ENCODE data around the gene HINFP.

Gene HINFP

GRCh38 chr11:119108857-119109221 is 12.5 kb upstream of the HINFP start:
- peaks cover 26 to 35% of the 10 kb centered on the region in 2 donors for H3K36me3 ChIP-seq (ENCODE audit: control insufficient read depth in 1 of 2, insufficient read depth in 2 of 2, low read length in 2 of 2)
- peak overlapping the region; percentile 75 to 94 for H3K4me3 ChIP-seq (ENCODE audit: low read depth in 1 of 2, low read length in 2 of 2)
- no peak overlapping the region for H3K27ac ChIP-seq (ENCODE audit: low read depth, low read length)
- peak overlapping the region in 1 of 2 donors; percentile 69 for H3K9ac ChIP-seq (ENCODE audit: low read depth in 1 of 2, low read length in 2 of 2)
- H3K27me3 ChIP-seq (ENCODE audit: control insufficient read depth in 1 of 2, insufficient read depth in 2 of 2, low read length in 2 of 2): no peaks in the 10 kb centered on the region
- H3K4me1 ChIP-seq (ENCODE audit: control insufficient read depth in 1 of 2, insufficient read depth in 2 of 2, low read length in 2 of 2): peaks cover 23 to 36% of the 10 kb centered on the region in 2 donors
- H3K9me3 ChIP-seq (ENCODE audit: control insufficient read depth in 1 of 2, low read length in 2 of 2): no peaks in the 10 kb centered on the region

- Histone ChIP-seq H3K4me1 (ENCODE audit: control insufficient read depth in 1 of 2, insufficient read depth in 2 of 2, low read length in 2 of 2) (peaks cover 23 to 36% of the 10 kb centered on the region in 2 donors), H3K27ac (ENCODE audit: low read depth, low read length) (no peak overlapping the region)
These were observed 11.5 kb upstream of the HINFP start for GRCh38 chr11:119109843-119110242.

GRCh38 chr11:119110439-119110838 is 10.9 kb upstream of the HINFP start:
- no peaks in the 10 kb centered on the region for H3K9me3 ChIP-seq (ENCODE audit: control insufficient read depth in 1 of 2, low read length in 2 of 2)
- no peak overlapping the region for H3K27ac ChIP-seq (ENCODE audit: low read depth, low read length)

More at GRCh38 chr11:119109843-119110242, 11.5 kb upstream of the HINFP start:
- H3K36me3 ChIP-seq (ENCODE audit: control insufficient read depth in 1 of 2, insufficient read depth in 2 of 2, low read length in 2 of 2): peaks cover 31 to 45% of the 10 kb centered on the region in 2 donors
- no peaks in the 10 kb centered on the region for H3K27me3 ChIP-seq (ENCODE audit: control insufficient read depth in 1 of 2, insufficient read depth in 2 of 2, low read length in 2 of 2)
- H3K9me3 ChIP-seq (ENCODE audit: control insufficient read depth in 1 of 2, low read length in 2 of 2): no peaks in the 10 kb centered on the region
- H3K4me3 ChIP-seq (ENCODE audit: low read depth in 1 of 2, low read length in 2 of 2): no peak overlapping the region
- H3K9ac ChIP-seq (ENCODE audit: low read depth in 1 of 2, low read length in 2 of 2): no peak overlapping the region

GRCh38 chr11:119111361-119111925 is 9.9 kb upstream of the HINFP start:
- H3K4me3 ChIP-seq (ENCODE audit: low read depth in 1 of 2, low read length in 2 of 2): no peak overlapping the region
- peaks cover 34 to 57% of the 10 kb centered on the region in 2 donors for H3K36me3 ChIP-seq (ENCODE audit: control insufficient read depth in 1 of 2, insufficient read depth in 2 of 2, low read length in 2 of 2)
- H3K9me3 ChIP-seq (ENCODE audit: control insufficient read depth in 1 of 2, low read length in 2 of 2): no peaks in the 10 kb centered on the region
- H3K27ac ChIP-seq (ENCODE audit: low read depth, low read length): no peak overlapping the region
- no peaks in the 10 kb centered on the region for H3K27me3 ChIP-seq (ENCODE audit: control insufficient read depth in 1 of 2, insufficient read depth in 2 of 2, low read length in 2 of 2)
- H3K4me1 ChIP-seq (ENCODE audit: control insufficient read depth in 1 of 2, insufficient read depth in 2 of 2, low read length in 2 of 2): peaks cover 20 to 32% of the 10 kb centered on the region in 2 donors
- H3K9ac ChIP-seq (ENCODE audit: low read depth in 1 of 2, low read length in 2 of 2): no peak overlapping the region

More at GRCh38 chr11:119110439-119110838, 10.9 kb upstream of the HINFP start:
- Histone ChIP-seq H3K27me3 (ENCODE audit: control insufficient read depth in 1 of 2, insufficient read depth in 2 of 2, low read length in 2 of 2) (no peaks in the 10 kb centered on the region), H3K4me1 (ENCODE audit: control insufficient read depth in 1 of 2, insufficient read depth in 2 of 2, low read length in 2 of 2) (peaks cover 23 to 36% of the 10 kb centered on the region in 2 donors), H3K36me3 (ENCODE audit: control insufficient read depth in 1 of 2, insufficient read depth in 2 of 2, low read length in 2 of 2) (peaks cover 32 to 48% of the 10 kb centered on the region in 2 donors), H3K9ac (ENCODE audit: low read depth in 1 of 2, low read length in 2 of 2) (no peak overlapping the region), H3K4me3 (ENCODE audit: low read depth in 1 of 2, low read length in 2 of 2) (no peak overlapping the region)

GRCh38 chr11:119112314-119113020 is 8.9 kb upstream of the HINFP start:
- Histone ChIP-seq H3K27me3 (ENCODE audit: control insufficient read depth in 1 of 2, insufficient read depth in 2 of 2, low read length in 2 of 2) (no peaks in the 10 kb centered on the region), H3K9me3 (ENCODE audit: control insufficient read depth in 1 of 2, low read length in 2 of 2) (no peaks in the 10 kb centered on the region), H3K9ac (ENCODE audit: low read depth in 1 of 2, low read length in 2 of 2) (no peak overlapping the region), H3K4me3 (ENCODE audit: low read depth in 1 of 2, low read length in 2 of 2) (no peak overlapping the region), H3K4me1 (ENCODE audit: control insufficient read depth in 1 of 2, insufficient read depth in 2 of 2, low read length in 2 of 2) (peaks cover 15 to 27% of the 10 kb centered on the region in 2 donors), H3K36me3 (ENCODE audit: control insufficient read depth in 1 of 2, insufficient read depth in 2 of 2, low read length in 2 of 2) (peaks cover 39 to 67% of the 10 kb centered on the region in 2 donors), H3K27ac (ENCODE audit: low read depth, low read length) (no peak overlapping the region)

GRCh38 chr11:119113716-119114115 is 7.7 kb upstream of the HINFP start:
- no peak overlapping the region for H3K27ac ChIP-seq (ENCODE audit: low read depth, low read length)
- H3K4me3 ChIP-seq (ENCODE audit: low read depth in 1 of 2, low read length in 2 of 2): no peak overlapping the region
- H3K9me3 ChIP-seq (ENCODE audit: control insufficient read depth in 1 of 2, low read length in 2 of 2): no peaks in the 10 kb centered on the region
- no peaks in the 10 kb centered on the region for H3K27me3 ChIP-seq (ENCODE audit: control insufficient read depth in 1 of 2, insufficient read depth in 2 of 2, low read length in 2 of 2)
- no peak overlapping the region for H3K9ac ChIP-seq (ENCODE audit: low read depth in 1 of 2, low read length in 2 of 2)
- peaks cover 9 to 19% of the 10 kb centered on the region in 2 donors for H3K4me1 ChIP-seq (ENCODE audit: control insufficient read depth in 1 of 2, insufficient read depth in 2 of 2, low read length in 2 of 2)
- H3K36me3 ChIP-seq (ENCODE audit: control insufficient read depth in 1 of 2, insufficient read depth in 2 of 2, low read length in 2 of 2): peaks cover 40 to 71% of the 10 kb centered on the region in 2 donors

GRCh38 chr11:119114351-119114750 is 7.0 kb upstream of the HINFP start:
- no peak overlapping the region for H3K4me3 ChIP-seq (ENCODE audit: low read depth in 1 of 2, low read length in 2 of 2)
- peaks cover 40 to 71% of the 10 kb centered on the region in 2 donors for H3K36me3 ChIP-seq (ENCODE audit: control insufficient read depth in 1 of 2, insufficient read depth in 2 of 2, low read length in 2 of 2)
- no peak overlapping the region for H3K9ac ChIP-seq (ENCODE audit: low read depth in 1 of 2, low read length in 2 of 2)
- H3K4me1 ChIP-seq (ENCODE audit: control insufficient read depth in 1 of 2, insufficient read depth in 2 of 2, low read length in 2 of 2): peaks cover 2 to 13% of the 10 kb centered on the region in 2 donors
- H3K27ac ChIP-seq (ENCODE audit: low read depth, low read length): no peak overlapping the region
- no peaks in the 10 kb centered on the region for H3K9me3 ChIP-seq (ENCODE audit: control insufficient read depth in 1 of 2, low read length in 2 of 2)
- H3K27me3 ChIP-seq (ENCODE audit: control insufficient read depth in 1 of 2, insufficient read depth in 2 of 2, low read length in 2 of 2): no peaks in the 10 kb centered on the region

GRCh38 chr11:119115484-119116234 is 5.7 kb upstream of the HINFP start:
- Histone ChIP-seq H3K4me1 (ENCODE audit: control insufficient read depth in 1 of 2, insufficient read depth in 2 of 2, low read length in 2 of 2) (peaks cover 4 to 7% of the 10 kb centered on the region in 2 donors), H3K9ac (ENCODE audit: low read depth in 1 of 2, low read length in 2 of 2) (no peak overlapping the region), H3K36me3 (ENCODE audit: control insufficient read depth in 1 of 2, insufficient read depth in 2 of 2, low read length in 2 of 2) (peaks cover 37 to 66% of the 10 kb centered on the region in 2 donors), H3K27ac (ENCODE audit: low read depth, low read length) (no peak overlapping the region), H3K4me3 (ENCODE audit: low read depth in 1 of 2, low read length in 2 of 2) (no peak overlapping the region), H3K9me3 (ENCODE audit: control insufficient read depth in 1 of 2, low read length in 2 of 2) (no peaks in the 10 kb centered on the region), H3K27me3 (ENCODE audit: control insufficient read depth in 1 of 2, insufficient read depth in 2 of 2, low read length in 2 of 2) (no peaks in the 10 kb centered on the region)

- H3K9me3 ChIP-seq (ENCODE audit: control insufficient read depth in 1 of 2, low read length in 2 of 2): no peaks in the 10 kb centered on the region
- H3K27me3 ChIP-seq (ENCODE audit: control insufficient read depth in 1 of 2, insufficient read depth in 2 of 2, low read length in 2 of 2): no peaks in the 10 kb centered on the region
- H3K9ac ChIP-seq (ENCODE audit: low read depth in 1 of 2, low read length in 2 of 2): no peak overlapping the region
- H3K36me3 ChIP-seq (ENCODE audit: control insufficient read depth in 1 of 2, insufficient read depth in 2 of 2, low read length in 2 of 2): peaks cover 32 to 60% of the 10 kb centered on the region in 2 donors
- peaks cover 7 to 10% of the 10 kb centered on the region in 2 donors for H3K4me1 ChIP-seq (ENCODE audit: control insufficient read depth in 1 of 2, insufficient read depth in 2 of 2, low read length in 2 of 2)
- no peak overlapping the region for H3K27ac ChIP-seq (ENCODE audit: low read depth, low read length)
- no peak overlapping the region for H3K4me3 ChIP-seq (ENCODE audit: low read depth in 1 of 2, low read length in 2 of 2)
These were observed 5.2 kb upstream of the HINFP start for GRCh38 chr11:119116235-119116594.

GRCh38 chr11:119116601-119117000 is 4.8 kb upstream of the HINFP start:
- peaks cover 28 to 56% of the 10 kb centered on the region in 2 donors for H3K36me3 ChIP-seq (ENCODE audit: control insufficient read depth in 1 of 2, insufficient read depth in 2 of 2, low read length in 2 of 2)
- no peak overlapping the region for H3K9ac ChIP-seq (ENCODE audit: low read depth in 1 of 2, low read length in 2 of 2)
- H3K27ac ChIP-seq (ENCODE audit: low read depth, low read length): no peak overlapping the region

More at GRCh38 chr11:119116601-119117000, 4.8 kb upstream of the HINFP start:
- no peaks in the 10 kb centered on the region for H3K9me3 ChIP-seq (ENCODE audit: control insufficient read depth in 1 of 2, low read length in 2 of 2)
- peaks cover 7 to 10% of the 10 kb centered on the region in 2 donors for H3K4me1 ChIP-seq (ENCODE audit: control insufficient read depth in 1 of 2, insufficient read depth in 2 of 2, low read length in 2 of 2)
- no peak overlapping the region for H3K4me3 ChIP-seq (ENCODE audit: low read depth in 1 of 2, low read length in 2 of 2)
- H3K27me3 ChIP-seq (ENCODE audit: control insufficient read depth in 1 of 2, insufficient read depth in 2 of 2, low read length in 2 of 2): no peaks in the 10 kb centered on the region
